ENCODE results near the gene SESTD1. TPM values are rescaled to one million over a fixed set of nuclear protein-coding genes. Genes with fewer than 3 reads are reported as not detected.

The SESTD1 gene
- total and polyA plus RNA-seq, 2 of the 13 experiments (the other 11 are each of a cell fraction or from before 2014, with no cell fraction given) = 74.4 to 101 TPM

- TF ChIP-seq ZNF761 (CRISPR knock-in tag; conservative IDR thresholded peaks at IDR 0.05) = no peak
- TF ChIP-seq NFE2L1 (CRISPR knock-in tag; IDR thresholded peaks at IDR 0.05; ENCODE audit: borderline replicate concordance) = no peak
- TF ChIP-seq ZBTB3 (CRISPR knock-in tag; IDR thresholded peaks at IDR 0.05; ENCODE audit: borderline replicate concordance, low read depth) = no peak
- no peak for TF ChIP-seq CERS6 (CRISPR knock-in tag; IDR thresholded peaks at IDR 0.05)
Observed at GRCh38 chr2:179240481-179241451, 23.9 kb downstream of the SESTD1 start (continued).

GRCh38 chr2:179239838-179240237 is 24.8 kb downstream of the SESTD1 start:
- CTCF ChIA-PET (ENCODE audit: low intra/inter-chr PET ratio, low total read pairs) = no interaction called here
- no peak overlapping the region for H2AFZ ChIP-seq (ENCODE audit: low read length)
- peak overlapping the region; percentile 60 for H3K4me2 ChIP-seq (ENCODE audit: low read depth, low read length)
- POLR2A ChIA-PET = interaction anchor here (1.1 to 2.2 kb wide), 4 partner anchors 24 to 105 kb away, joined by 4 to 24 read pairs (median 14); partner anchors contain the start of gene SESTD1
- peak overlapping the region; percentile 55 for H3K27ac ChIP-seq (ENCODE audit: extremely low read length, insufficient read depth, low read length)
- H3K9me3 ChIP-seq (ENCODE audit: low read length) = no peaks in the 10 kb centered on the region
- H3K36me3 ChIP-seq (replicated peaks in 1 of 2; ENCODE audit: control insufficient read depth in 1 of 2, insufficient read depth in 2 of 2, low read length in 2 of 2) = no peaks in the 10 kb centered on the region
- intact Hi-C loops (cut with micrococcal nuclease; ENCODE audit: unreplicated experiment) = loop anchor here (1.0 to 10.0 kb wide), 4 partner anchors 12 to 305 kb away; no protein-coding TSS in a partner anchor
- H3K9ac ChIP-seq (ENCODE audit: insufficient read depth, low read depth, low read length) = peak overlapping the region; percentile 36; the same call in 1 of the 2 replicates
- H3K79me2 ChIP-seq (ENCODE audit: insufficient read depth, low read length) = peaks cover 96% of the 10 kb centered on the region
- no TSS peak for BruUV-seq (replicated peaks)
- no peaks in the 10 kb centered on the region for H3K27me3 ChIP-seq (ENCODE audit: control insufficient read depth in 1 of 2, insufficient read depth in 2 of 2, low read length in 2 of 2)
- FAIRE-seq = no peak
- peak; percentile 47 for ATAC-seq
- WGBS (ENCODE audit: low lambda C conversion rate) = 4% methylated on average over 2 of the region's 2 CpGs
- peak; percentile 53 for DNase-seq (ENCODE audit: low spot score)
- H3K4me1 ChIP-seq (ENCODE audit: insufficient read depth, low read length) = peaks cover 88% of the 10 kb centered on the region
- H3K4me3 ChIP-seq (replicated peaks in 1 of 3; ENCODE audit: insufficient read depth in 1 of 3, low read depth in 2 of 3, low read length in 3 of 3) = peak overlapping the region in 2 of 3 experiments; percentile 18 to 24; a peak in 2 of 6 replicates
- H4K20me1 ChIP-seq (ENCODE audit: insufficient read depth, low read length) = peaks cover 5% of the 10 kb centered on the region; the same call in 1 of the 2 replicates
- in situ Hi-C loops (cut with HindIII; ENCODE audit: extremely low pct_ligation_motif_present, low pct_unique_long_range_greater_than_20kb) = no loop called here
- TF ChIP-seq AFF4 (CRISPR knock-in tag; IDR thresholded peaks at IDR 0.05) = peak; percentile 50; the same call in 1 of the 2 replicates
- no peak for TF ChIP-seq FOXC1 (CRISPR knock-in tag; IDR thresholded peaks at IDR 0.05; ENCODE audit: borderline replicate concordance)
- TF ChIP-seq RBFOX2 (IDR thresholded peaks at IDR 0.05; ENCODE audit: low read depth, low read length) = no peak
- TF ChIP-seq IRF2 (CRISPR knock-in tag; IDR thresholded peaks at IDR 0.05) = no peak
- peak; percentile 62; the same call in 1 of the 2 replicates for TF ChIP-seq RXRB (CRISPR knock-in tag; IDR thresholded peaks at IDR 0.05; ENCODE audit: borderline replicate concordance)
- TF ChIP-seq TEAD3 (CRISPR knock-in tag; optimal IDR thresholded peaks at IDR 0.05; ENCODE audit: borderline replicate concordance) = peak; percentile 60
- peak; percentile 13; the same call in 1 of the 3 replicates for TF ChIP-seq MXI1 (IDR thresholded peaks at IDR 0.05; ENCODE audit: borderline replicate concordance, low read depth, low read length)
- peak; percentile 30; the same call in 1 of the 2 replicates for TF ChIP-seq ESRRA (CRISPR knock-in tag; IDR thresholded peaks at IDR 0.05; ENCODE audit: low read depth)
- 0 out of 2 replicates have a peak, but pooled peaks have one; percentile 11 for TF ChIP-seq ZNF503 (CRISPR knock-in tag; IDR thresholded peaks at IDR 0.05)
- TF ChIP-seq FOSL1 (CRISPR knock-in tag; IDR thresholded peaks at IDR 0.05; ENCODE audit: borderline replicate concordance) = peak; percentile 38; the same call in 1 of the 2 replicates

All from HepG2 (cell line).